Astrocyte (in vitro differentiated cells and primary cell): ENCODE measurements around the gene SLC12A3.

Source experiments
- CTCF ChIP-seq: IDR thresholded peaks from 2 replicates; pipeline ENCODE4 v1.5.1; 2011; ENCODE audit warnings: low read depth, mild to moderate bottlenecking, inconsistent platforms, low read length, moderate library complexity; ENCODE audit not compliant: insufficient read depth
- EZH2 ChIP-seq: IDR thresholded peaks from 2 replicates; pipeline ENCODE4 v1.6.1; 2012; ENCODE audit warnings: mild to moderate bottlenecking, low read length, inconsistent platforms; ENCODE audit not compliant: insufficient read depth

- no peak for TF ChIP-seq CTCF
- no peak for TF ChIP-seq EZH2
These were observed 48.0 kb downstream of the SLC12A3 start for GRCh38 chr16:56912746-56913708.
